Measurements from ENCODE around the gene PCSK6.

GRCh38 chr15:101372960-101373525, 116.5 kb downstream of the PCSK6 start:
- no peak for TF ChIP-seq ZC3H10 (CRISPR knock-in tag; IDR thresholded peaks at IDR 0.05)
- no peak for TF ChIP-seq PPARA (CRISPR knock-in tag; IDR thresholded peaks at IDR 0.05; ENCODE audit: borderline replicate concordance)
- TF ChIP-seq CREB5 (CRISPR knock-in tag; IDR thresholded peaks at IDR 0.05; ENCODE audit: low read depth): no peak

Measured in SK-N-SH treated with all-trans-retinoic acid at 6 μM for 48 hours (cell line).